Brain microvascular endothelial cell (primary cell): ENCODE measurements around the gene TXLNA.
A peak's percentile ranks its signal among the peaks of the same experiment; 100 is the strongest.

Experiments used
- DNase-seq: peaks from one replicate; pipeline ENCODE4 v3.0.0-alpha.2; 2020
- H3K27ac ChIP-seq: fragments of 250-450 bp; sonication (Bioruptor Pico); 2 replicates; pipeline ENCODE4 v1.5.1; 2020; ENCODE audit warnings: mild to moderate bottlenecking, moderate library complexity
- H3K27me3 ChIP-seq: fragments of 250-450 bp; sonication (Bioruptor Pico); replicated peaks from 2 replicates; pipeline ENCODE4 v1.5.1; 2020; ENCODE audit warnings: mild to moderate bottlenecking
- H3K36me3 ChIP-seq: fragments of 250-450 bp; sonication (Bioruptor Pico); replicated peaks from 2 replicates; pipeline ENCODE4 v1.5.1; 2020; ENCODE audit warnings: mild to moderate bottlenecking
- H3K4me3 ChIP-seq: 2 replicates; pipeline ENCODE4 v1.5.1; 2011; ENCODE audit warnings: low read depth, mild to moderate bottlenecking, control low read depth, low read length, moderate library complexity
- in situ Hi-C: cut with HindIII; loops from 2 replicates; pipeline ENCODE4 v1.10.0; 2017; ENCODE audit warnings: low sequenced_read_pairs, low pct_ligation_motif_present
- TF ChIP-seq, protein P1 (sequence below): IDR thresholded peaks from 2 replicates; pipeline ENCODE4 v1.5.1; 2011; ENCODE audit warnings: low read depth, mild to moderate bottlenecking, moderate library complexity, low read length, control low read depth, inconsistent platforms; ENCODE audit errors: missing control alignments

Gene TXLNA

GRCh38 chr1:32181065-32181464 is 1.6 kb downstream of the TXLNA start:
- H3K4me3 ChIP-seq, result peak overlapping the region; percentile 73
- H3K27ac ChIP-seq, result peak overlapping the region; percentile 84
- TF ChIP-seq, protein P1, sequence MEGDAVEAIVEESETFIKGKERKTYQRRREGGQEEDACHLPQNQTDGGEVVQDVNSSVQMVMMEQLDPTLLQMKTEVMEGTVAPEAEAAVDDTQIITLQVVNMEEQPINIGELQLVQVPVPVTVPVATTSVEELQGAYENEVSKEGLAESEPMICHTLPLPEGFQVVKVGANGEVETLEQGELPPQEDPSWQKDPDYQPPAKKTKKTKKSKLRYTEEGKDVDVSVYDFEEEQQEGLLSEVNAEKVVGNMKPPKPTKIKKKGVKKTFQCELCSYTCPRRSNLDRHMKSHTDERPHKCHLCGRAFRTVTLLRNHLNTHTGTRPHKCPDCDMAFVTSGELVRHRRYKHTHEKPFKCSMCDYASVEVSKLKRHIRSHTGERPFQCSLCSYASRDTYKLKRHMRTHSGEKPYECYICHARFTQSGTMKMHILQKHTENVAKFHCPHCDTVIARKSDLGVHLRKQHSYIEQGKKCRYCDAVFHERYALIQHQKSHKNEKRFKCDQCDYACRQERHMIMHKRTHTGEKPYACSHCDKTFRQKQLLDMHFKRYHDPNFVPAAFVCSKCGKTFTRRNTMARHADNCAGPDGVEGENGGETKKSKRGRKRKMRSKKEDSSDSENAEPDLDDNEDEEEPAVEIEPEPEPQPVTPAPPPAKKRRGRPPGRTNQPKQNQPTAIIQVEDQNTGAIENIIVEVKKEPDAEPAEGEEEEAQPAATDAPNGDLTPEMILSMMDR, result no peak
- in situ Hi-C loops, result no loop called here
- DNase-seq, result no peak
- no peaks in the 10 kb centered on the region for H3K27me3 ChIP-seq
- H3K36me3 ChIP-seq, result peaks cover 25% of the 10 kb centered on the region

DNA sequence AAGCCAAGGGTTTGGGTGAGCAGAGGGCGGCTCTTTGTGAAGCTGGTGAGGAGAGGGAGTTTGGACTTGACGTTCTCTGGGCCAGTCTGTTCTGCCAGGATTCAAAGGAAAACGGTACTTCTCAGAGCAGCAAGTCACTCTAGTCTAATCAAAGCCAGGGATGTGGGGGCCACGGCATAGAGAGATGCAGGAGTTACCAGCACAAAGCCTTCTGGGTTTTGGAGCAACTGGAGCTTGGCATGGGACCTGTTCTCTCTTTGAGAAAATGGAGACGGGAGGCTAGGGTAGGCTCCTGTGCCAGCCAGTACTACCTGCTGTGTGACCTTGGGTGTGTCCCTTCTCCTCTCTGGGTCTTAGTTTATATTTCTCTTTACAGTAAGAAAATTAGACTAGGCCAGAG is 2.1 kb downstream of the TXLNA start:
- Histone ChIP-seq H3K4me3 (peak overlapping the region; percentile 73), H3K27ac (no peak overlapping the region), H3K27me3 (no peaks in the 10 kb centered on the region), H3K36me3 (peaks cover 30% of the 10 kb centered on the region)
- no peak for DNase-seq
- in situ Hi-C loops, result no loop called here
- TF ChIP-seq, protein P1, result no peak

DNA sequence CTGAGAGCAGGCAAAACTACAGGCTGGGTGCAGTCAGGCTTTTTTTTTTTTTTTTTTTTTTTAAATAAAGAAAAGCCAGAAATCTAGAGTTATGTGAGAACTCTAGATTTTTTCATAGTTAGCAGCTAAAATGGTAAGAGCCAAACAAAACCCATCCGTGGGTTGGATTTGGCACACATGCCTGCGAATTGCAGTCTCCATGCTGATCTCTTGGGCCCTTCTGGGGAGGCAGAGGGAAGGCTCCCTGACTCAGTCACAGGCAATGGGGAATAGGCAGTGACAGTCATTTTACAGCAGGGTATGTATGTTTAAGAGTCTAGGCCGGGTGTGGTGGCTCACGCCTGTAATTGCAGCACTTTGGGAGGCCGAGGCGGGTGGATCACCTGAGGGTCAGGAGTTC is 2.6 kb downstream of the TXLNA start:
- H3K27me3 ChIP-seq, result no peaks in the 10 kb centered on the region
- TF ChIP-seq, protein P1, result no peak
- H3K4me3 ChIP-seq, result peak overlapping the region; percentile 15
- DNase-seq, result no peak
- peaks cover 32% of the 10 kb centered on the region for H3K36me3 ChIP-seq
- in situ Hi-C loops, result no loop called here
- no peak overlapping the region for H3K27ac ChIP-seq

DNA sequence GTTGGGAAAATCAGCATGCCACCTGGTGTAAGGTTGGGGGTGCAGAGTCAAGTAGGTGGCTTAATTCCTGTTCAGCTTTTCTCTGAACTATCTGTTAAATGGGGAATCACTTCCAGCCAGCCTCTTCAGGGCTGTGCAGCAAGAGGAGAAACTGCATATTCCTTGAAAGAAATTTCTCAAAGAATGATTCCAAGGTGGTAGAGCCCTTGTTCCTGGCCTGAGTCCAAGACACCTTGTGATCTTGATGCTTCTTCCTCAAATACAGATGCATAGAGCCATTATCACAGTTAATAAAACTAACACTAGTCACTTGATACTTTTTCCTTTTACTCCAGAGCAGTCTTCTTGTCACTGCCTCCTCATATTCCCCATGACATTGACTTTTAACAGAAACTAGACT is 5.2 kb downstream of the TXLNA start:
- Histone ChIP-seq H3K27me3 (no peaks in the 10 kb centered on the region), H3K27ac (no peak overlapping the region), H3K4me3 (no peak overlapping the region), H3K36me3 (peaks cover 58% of the 10 kb centered on the region)
- DNase-seq, result no peak
- in situ Hi-C loops, result no loop called here
- TF ChIP-seq, protein P1, result no peak

DNA sequence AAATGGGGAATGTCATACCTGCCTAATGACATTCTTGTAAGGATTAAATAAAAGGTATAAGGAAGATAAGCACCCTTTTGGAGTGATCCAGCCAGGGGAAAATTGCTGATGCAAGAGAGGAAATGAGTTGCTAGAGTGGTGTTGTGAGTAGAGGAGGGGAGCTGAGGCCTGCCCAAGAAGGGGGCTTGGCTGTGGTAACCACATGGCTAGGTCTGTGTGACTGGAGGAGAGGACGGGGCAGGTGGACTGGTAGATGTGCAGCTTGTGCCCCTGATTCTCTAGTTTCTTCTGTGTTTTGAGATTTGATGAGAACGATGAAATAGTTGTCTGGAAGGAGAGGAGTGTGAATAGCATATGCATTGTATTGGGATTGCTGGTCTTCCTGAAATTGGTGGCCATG is 6.6 kb downstream of the TXLNA start:
- in situ Hi-C loops, result no loop called here
- no peak overlapping the region for H3K27ac ChIP-seq
- H3K4me3 ChIP-seq, result no peak overlapping the region
- DNase-seq, result no peak
- no peaks in the 10 kb centered on the region for H3K27me3 ChIP-seq
- H3K36me3 ChIP-seq, result peaks cover 72% of the 10 kb centered on the region
- TF ChIP-seq, protein P1, result no peak

- TF ChIP-seq, protein P1, result no peak
- Histone ChIP-seq H3K4me3 (no peak overlapping the region), H3K36me3 (peaks cover 76% of the 10 kb centered on the region), H3K27ac (no peak overlapping the region), H3K27me3 (no peaks in the 10 kb centered on the region)
- in situ Hi-C loops, result no loop called here
- DNase-seq, result no peak
These were observed 7.0 kb downstream of the TXLNA start for GRCh38 chr1:32186491-32186890.
